ENCODE results near the gene CLCN1.
"Not testable (repeated sequence)": the region's sequence is repeated elsewhere in the genome, so short reads cannot be mapped to it uniquely, and the experiment has no call there.

CLCN1 gene

DNA sequence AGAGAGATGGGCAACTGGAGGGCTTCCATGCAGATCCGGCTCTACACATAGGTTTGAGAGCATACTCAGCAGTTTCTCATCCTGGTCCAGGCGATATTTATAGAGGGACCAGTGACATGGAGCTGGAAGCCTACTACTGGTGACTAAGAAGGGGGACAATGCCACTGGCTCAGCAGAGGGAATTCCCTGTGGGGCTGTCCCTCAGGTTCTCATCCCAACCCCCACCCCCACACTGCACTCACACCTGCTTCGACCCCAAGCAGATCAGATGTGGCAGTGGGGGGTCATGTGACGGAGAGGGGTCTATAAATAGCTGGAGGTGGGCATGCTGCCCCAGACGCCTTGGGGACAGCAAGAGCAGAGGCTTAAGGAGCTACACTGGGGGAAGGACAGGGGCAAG is at the start of gene CLCN1:
CLCN1 (plus strand) TSS at position 336 of the 400 bp plus-strand sequence. CDS start 102 bp downstream, outside the sequence.
- DNase-seq (ENCODE audit: low spot score): no peak

DNA sequence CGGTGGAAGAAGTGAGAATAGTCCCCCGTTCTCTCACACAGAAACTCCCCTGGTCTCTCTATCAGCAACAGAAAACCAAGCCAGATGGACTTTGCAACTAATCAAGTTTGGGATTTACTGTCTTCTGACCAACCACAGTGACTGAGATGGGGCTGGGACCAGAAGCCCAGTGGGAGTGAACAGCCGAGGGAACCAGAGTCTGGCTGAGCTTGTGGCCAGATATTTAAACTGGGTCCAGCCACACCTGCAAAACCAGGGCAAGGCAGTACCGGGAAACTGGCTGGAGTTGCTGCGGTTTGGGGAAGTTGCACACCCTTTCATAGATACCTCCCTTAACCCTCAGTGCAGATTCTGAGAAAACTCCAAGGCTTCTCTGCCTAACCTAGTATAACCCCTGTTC is 46.7 kb upstream of the CLCN1 start:
- DNase-seq (ENCODE audit: low spot score): no peak

DNA sequence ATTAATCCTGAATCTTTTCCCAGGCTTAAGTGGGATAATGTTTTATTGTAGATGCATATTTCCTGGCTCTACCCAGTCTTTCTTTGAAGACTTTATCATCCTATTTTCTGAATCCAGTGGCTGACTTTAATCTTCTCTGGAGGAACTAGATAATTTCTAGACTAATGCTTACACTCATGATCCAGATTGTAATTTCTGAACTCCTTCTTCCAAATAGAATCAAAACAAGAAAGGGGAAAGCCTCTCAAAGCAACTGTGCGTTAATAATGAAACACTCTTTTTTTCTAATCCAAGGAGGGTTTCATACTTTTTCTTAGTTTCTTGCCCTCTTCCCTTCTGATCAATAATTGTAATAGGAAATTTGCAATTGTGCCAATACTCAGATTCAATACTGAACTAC is 44.7 kb upstream of the CLCN1 start:
- DNase-seq (ENCODE audit: low spot score): no peak

DNA sequence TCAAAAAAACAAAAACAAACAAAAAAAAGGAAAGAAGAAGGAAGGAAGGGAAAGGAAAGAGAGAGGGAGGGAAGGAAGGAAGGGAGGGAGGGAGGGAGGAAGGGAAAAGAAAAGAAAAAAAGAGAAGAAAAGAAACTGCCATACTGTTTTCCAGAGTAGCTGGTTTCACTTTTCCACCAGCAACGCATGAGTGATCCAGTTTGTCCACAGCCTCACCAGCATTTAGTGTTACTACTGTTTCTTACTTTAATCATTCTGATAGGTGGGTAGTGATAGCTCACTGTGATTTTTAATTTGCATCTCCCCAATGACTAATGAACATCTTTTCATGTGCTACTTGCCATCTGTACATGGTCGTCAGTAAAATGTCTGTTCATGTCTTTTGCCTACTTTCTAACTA is 43.0 kb upstream of the CLCN1 start:
- no peak for DNase-seq (ENCODE audit: low spot score)

GRCh38 chr7:143279186-143280098 is 36.5 kb upstream of the CLCN1 start:
- peak; percentile 94 for DNase-seq (ENCODE audit: low spot score)

GRCh38 chr7:143280160-143280559 is 35.8 kb upstream of the CLCN1 start:
- DNase-seq (ENCODE audit: low spot score): peak; percentile 32

GRCh38 chr7:143280566-143280965 is 35.3 kb upstream of the CLCN1 start:
- DNase-seq (ENCODE audit: low spot score): peak; percentile 21

- no peak for DNase-seq (ENCODE audit: low spot score)
Measured at GRCh38 chr7:143281529-143281928, 34.4 kb upstream of the CLCN1 start.

GRCh38 chr7:143282124-143282523 is 33.8 kb upstream of the CLCN1 start:
- DNase-seq (ENCODE audit: low spot score): no peak

- DNase-seq (ENCODE audit: low spot score): no peak
Measured at GRCh38 chr7:143283381-143283780, 32.5 kb upstream of the CLCN1 start.

DNA sequence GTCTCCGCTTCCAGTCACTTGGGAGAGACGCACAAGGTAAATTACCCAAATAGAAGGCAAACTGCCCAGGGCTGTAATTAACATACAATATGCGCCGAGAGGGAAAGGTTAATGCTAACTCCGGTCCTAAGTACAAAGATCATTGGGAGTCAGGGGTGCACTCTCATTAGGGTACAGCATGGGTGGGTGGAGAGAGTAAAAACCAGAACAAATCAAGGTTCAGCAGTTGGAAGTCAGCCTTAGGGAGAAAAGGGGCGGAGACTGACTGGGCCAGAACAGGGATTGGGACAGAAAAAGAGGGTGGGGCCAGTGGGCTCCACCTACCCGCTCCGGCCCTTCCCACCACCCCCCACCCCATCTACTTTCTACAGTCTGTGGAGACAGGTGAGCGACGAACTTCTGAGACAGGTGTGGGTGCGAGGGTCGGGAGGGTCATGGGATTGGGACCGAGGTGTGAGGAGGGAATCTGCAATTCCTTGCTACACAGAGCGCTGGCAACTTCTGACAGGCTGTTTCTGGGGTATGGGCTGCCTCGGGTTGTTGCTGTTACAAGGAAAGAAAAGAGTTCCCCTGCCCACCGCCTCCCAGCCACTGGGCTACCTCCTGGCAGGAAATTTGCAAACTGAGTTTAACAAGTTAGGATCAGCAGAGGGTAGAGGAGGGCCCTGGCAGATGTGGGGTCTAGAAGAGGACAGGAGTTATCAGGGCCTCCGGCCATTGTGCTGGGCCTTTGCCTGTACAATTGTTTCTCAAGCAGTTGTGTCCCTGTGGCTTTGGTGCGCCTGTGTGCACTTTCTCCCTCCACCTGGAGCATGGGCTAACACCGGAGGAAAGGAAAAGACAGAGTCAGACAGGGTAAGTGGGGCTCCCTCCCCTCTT is 31.1 kb upstream of the CLCN1 start, which contains the start of gene TMEM139:
TMEM139 (plus strand) TSS at position 368 of the 879 bp plus-strand sequence. CDS start 1,000 bp downstream, outside the sequence.
- peak; percentile 79 for DNase-seq (ENCODE audit: low spot score)

DNA sequence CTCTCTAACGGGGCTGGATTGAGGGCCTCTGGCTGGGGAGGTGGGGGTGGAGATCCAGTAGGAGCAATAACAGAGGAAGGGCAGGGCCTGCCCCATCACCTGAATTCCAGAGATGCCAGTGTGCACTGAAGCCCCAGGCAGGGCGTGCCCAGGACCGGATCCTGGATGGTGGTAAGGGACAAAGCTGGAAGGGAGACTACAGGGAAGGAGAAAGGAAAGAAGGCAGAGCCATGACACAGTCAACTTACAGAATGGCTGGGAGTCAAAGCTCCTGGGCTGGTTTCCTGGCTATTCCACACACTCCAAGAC is 30.5 kb upstream of the CLCN1 start:
- DNase-seq (ENCODE audit: low spot score): no peak

DNA sequence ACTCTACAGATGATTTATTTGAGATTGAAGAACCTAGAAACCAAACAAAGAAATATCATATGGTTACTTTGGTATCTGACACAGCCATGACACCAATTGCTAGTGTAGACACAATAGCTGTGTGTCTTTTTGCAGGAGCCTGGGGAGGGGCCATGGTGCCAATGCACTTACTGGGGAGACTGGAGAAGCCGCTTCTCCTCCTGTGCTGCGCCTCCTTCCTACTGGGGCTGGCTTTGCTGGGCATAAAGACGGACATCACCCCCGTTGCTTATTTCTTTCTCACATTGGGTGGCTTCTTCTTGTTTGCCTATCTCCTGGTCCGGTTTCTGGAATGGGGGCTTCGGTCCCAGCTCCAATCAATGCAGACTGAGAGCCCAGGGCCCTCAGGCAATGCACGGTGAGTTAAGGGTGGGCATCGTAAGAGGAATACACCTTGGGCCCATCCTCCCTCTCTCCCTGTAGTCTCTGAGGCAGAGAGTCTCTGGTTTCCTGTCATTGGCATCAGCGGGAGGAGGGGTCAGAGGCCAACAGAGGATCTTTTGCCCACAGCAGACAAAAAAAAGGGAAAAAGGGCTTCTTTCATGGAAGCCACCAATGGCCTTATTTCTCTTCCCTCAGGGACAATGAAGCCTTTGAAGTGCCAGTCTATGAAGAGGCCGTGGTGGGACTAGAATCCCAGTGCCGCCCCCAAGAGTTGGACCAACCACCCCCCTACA is 29.9 kb upstream of the CLCN1 start:
- peak; percentile 93 for DNase-seq (ENCODE audit: low spot score)

- DNase-seq (ENCODE audit: low spot score): peak; percentile 79
Measured at GRCh38 chr7:143286522-143286890, 29.4 kb upstream of the CLCN1 start.

- DNase-seq (ENCODE audit: low spot score): no peak
Measured at GRCh38 chr7:143287339-143287934, 28.5 kb upstream of the CLCN1 start.

DNA sequence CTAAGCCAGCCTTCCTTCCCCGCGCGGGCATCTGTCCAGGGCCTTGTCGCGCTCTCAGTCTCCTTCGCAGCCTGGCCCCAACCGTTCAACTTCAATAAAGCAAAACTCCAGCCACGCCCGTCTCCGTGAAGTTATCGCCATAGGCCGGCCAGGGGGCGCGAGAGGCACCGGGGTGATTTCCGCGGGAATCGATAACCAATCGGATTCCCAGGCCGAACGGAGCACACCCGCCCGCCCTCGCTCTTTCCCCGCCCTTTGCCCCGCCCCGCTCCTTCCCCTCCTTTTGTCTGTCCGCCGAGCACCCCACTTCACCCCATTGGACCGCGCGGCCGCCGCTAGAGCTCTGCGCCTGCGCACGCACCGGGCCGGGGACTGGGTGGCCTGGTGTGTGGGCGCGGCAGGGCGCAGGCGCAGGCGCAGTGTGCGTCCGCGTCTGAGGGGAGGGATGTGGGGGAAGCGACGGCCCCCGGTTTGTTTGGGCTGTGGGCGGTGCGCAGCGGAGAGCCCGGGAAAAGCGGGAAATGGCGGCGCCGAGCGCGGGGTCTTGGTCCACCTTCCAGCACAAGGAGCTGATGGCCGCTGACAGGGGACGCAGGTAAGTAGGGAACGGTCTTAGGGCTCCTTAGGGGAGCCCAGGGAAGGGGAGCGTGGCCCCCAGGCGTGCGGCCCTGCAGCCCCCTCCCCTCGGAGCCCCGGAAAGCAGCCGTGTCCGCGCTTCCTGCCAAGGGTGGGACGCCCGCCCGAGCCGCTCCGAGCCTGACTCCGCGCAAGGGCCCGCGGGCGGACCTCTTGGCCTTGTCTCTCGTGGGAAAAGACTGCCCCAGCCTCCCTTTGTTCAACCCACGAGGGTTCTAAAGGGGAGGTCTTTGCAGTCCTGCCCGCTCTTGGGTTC is 27.7 kb upstream of the CLCN1 start, which contains the start of gene CASP2:
CASP2 (plus strand) TSS at position 417 of the 892 bp plus-strand sequence; CDS start at position 522, 105 bp downstream.
- DNase-seq (ENCODE audit: low spot score): peak; percentile 96

DNA sequence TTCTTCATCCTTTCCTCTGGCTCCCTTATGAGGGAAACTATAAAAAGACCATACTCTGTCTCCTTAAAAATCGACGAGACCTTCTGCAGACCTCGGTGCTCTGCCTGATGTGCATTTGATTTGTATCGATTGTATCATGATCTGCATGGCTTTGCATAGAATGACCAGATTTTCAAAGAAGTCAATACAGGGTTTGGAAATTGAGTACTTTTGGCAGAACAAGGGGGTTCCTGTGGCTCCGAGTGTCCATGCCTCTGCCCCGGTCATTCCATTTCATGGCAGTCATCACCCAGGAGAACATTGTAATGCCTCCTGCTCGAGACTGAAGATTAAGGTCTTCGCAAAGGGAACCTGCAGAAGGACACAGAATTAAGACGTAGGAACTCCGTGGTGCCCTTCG is 27.1 kb upstream of the CLCN1 start:
- no peak for DNase-seq (ENCODE audit: low spot score)

GRCh38 chr7:143289421-143289820 is 26.5 kb upstream of the CLCN1 start:
- DNase-seq (ENCODE audit: low spot score): no peak

DNA sequence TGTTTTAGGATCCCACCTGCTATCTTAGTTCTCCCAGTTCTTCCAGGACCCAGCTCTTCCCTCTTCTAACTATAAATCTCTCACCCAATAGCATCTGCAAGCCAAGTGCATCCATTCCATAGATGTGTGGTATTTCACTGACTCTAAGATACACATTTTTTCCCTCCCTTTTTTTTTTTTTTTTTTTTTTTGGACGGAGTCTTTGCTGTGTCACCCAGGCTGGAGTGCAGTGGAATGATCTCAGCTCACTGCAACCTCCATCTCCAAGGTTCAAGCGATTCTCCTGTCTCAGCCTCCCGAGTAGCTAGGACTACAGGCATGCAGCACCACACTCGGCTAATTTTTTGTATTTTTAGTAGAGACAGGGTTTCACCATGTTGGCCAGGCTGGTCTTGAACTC is 26.0 kb upstream of the CLCN1 start:
- not testable (repeated sequence) for DNase-seq (ENCODE audit: low spot score)

- DNase-seq (ENCODE audit: low spot score): no peak
Measured at GRCh38 chr7:143290293-143290692, 25.6 kb upstream of the CLCN1 start.

GRCh38 chr7:143292876-143293275 is 23.0 kb upstream of the CLCN1 start:
- no peak for DNase-seq (ENCODE audit: low spot score)
